ENCODE results near the gene SMIM35.

DNA sequence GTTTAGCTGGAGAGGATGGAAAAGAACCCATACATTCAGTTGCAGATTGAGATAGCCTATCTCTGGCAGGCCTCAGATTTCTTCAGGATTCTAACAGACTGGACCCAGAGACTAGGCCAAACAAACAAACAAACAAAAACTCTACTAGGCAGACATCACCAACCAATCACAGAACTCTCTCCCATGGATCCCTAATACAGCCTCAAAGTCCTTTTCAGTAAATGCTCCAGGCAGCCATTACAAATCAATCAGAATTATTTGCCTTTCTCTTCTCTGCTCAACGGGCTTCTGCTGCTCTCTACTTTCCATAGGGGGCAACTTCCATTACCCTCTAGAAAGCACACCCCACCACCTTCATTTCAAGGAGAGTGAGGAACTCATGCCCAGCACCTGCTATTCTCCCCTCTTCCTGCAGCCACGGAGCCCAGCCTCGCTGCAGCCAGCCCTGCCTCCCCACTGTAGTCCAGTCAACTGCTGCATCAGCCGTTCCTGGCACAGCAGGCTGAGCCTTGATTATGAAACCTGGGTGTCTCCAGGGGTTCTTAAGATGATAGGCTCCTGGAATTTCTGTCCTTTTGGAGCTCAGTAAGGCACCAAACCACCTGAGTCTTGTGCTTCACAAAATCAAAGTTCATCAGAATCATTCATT lies 19.0 kb upstream of the SMIM35 start:
- TF ChIP-seq POLR2A (IDR thresholded peaks at IDR 0.05), result no peak
- TF ChIP-seq, protein P1, sequence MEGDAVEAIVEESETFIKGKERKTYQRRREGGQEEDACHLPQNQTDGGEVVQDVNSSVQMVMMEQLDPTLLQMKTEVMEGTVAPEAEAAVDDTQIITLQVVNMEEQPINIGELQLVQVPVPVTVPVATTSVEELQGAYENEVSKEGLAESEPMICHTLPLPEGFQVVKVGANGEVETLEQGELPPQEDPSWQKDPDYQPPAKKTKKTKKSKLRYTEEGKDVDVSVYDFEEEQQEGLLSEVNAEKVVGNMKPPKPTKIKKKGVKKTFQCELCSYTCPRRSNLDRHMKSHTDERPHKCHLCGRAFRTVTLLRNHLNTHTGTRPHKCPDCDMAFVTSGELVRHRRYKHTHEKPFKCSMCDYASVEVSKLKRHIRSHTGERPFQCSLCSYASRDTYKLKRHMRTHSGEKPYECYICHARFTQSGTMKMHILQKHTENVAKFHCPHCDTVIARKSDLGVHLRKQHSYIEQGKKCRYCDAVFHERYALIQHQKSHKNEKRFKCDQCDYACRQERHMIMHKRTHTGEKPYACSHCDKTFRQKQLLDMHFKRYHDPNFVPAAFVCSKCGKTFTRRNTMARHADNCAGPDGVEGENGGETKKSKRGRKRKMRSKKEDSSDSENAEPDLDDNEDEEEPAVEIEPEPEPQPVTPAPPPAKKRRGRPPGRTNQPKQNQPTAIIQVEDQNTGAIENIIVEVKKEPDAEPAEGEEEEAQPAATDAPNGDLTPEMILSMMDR (IDR thresholded peaks at IDR 0.05), result no peak
- no peak for TF ChIP-seq POLR2AphosphoS5 (IDR thresholded peaks at IDR 0.05)
